ENCODE results near the gene GLT8D2. TPM values are rescaled to one million over a fixed set of nuclear protein-coding genes. Genes with fewer than 3 reads are reported as not detected.

Gene GLT8D2
- total RNA-seq, 1 donor from 2014 or later = 6.3 TPM

- no peak for DNase-seq (ENCODE audit: low spot score)
Observed at GRCh38 chr12:104003596-104003995, 46.4 kb downstream of the GLT8D2 start.

GRCh38 chr12:104002686-104003085 lies 47.3 kb downstream of the GLT8D2 start:
- DNase-seq (ENCODE audit: low spot score) = no peak

DNA sequence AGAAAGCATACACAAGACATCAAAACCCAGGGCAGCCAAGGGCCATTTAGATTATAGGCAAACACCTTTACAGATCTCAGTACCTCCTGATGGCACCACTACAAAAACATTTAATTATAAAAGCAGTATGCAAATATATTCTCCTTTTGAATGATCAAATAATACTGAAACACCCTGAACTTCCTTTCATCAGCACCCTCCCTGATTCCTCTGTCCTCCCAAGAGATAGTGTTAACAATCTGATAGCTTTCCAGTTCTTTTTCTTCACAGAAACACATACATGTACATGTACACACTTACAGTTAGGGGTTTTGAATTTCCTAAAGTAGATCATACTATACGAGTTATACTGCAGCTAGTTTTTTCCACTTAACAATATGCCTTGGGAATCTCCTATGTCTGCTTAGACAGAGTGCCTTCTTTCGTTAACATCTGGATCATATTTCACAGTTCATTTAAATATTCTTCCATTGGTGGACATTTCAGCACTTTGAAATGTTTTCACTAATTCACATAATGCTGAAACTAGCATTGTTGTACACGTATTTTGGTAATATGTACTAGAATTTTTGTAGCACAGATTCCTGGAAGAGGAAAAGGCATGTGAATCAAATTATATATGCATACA lies 49.1 kb downstream of the GLT8D2 start:
- DNase-seq (ENCODE audit: low spot score) = no peak

DNA sequence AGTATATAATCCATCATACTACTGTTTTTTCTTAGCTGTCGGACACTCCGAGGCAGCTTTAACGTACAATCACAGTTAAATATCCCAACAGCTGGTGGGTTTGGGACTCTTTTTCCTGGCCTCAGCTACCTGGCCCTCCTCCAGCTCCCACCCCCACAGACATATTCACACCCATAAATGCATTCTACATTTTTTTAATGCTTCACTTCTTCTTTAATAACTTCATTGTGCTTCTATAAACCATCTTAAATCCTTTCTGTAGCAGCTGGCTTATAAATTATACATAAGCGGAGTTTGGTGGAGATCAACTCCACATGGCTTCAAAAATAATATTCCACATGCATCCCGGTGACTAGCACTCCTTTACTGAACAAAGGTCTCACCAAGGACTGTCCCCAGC lies 51.0 kb downstream of the GLT8D2 start:
- no peak for DNase-seq (ENCODE audit: low spot score)

GRCh38 chr12:103997286-103997900 lies 52.6 kb downstream of the GLT8D2 start:
- no peak for DNase-seq (ENCODE audit: low spot score)

GRCh38 chr12:103996595-103996994 lies 53.4 kb downstream of the GLT8D2 start:
- no peak for DNase-seq (ENCODE audit: low spot score)

DNA sequence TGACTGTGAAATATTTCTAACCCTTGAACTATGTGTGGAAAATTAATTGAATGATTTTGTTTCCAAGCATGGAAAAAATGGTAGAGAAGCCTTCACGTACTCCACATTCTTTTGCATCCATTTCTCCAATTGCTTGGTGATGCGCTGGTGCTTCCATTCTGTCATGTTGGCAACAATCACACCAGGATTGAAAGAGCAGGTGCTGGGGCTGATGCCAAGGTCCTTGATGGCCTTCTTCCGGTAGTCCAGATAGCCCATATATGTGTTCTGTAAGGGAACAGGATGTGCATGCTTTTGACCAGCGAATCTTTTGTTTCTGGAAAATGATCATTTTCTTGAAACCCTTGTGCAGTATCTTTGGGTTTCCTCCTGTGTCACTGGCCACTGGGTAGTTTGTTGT lies 55.8 kb downstream of the GLT8D2 start:
- DNase-seq (ENCODE audit: low spot score) = no peak

DNA sequence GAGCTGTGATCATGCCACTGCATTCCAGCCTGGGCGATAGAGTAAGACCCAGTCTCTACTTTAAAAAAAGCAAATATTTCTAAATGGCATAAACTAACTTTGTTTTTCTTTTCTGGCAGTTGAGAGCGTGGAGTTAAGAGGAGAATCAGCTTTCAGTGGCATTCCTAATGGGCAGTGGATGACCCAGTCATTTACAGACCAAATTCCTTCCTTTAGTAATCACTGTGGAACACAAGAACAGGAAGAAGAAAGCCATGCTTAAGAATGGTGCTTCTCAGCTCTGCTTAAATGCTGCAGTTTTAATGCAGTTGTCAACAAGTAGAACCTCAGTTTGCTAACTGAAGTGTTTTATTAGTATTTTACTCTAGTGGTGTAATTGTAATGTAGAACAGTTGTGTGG lies 63.2 kb downstream of the GLT8D2 start:
- no peak for DNase-seq (ENCODE audit: low spot score)

- no peak for DNase-seq (ENCODE audit: low spot score)
Observed at GRCh38 chr12:103978384-103978982, 71.5 kb downstream of the GLT8D2 start.

- no peak for DNase-seq (ENCODE audit: low spot score)
Observed at GRCh38 chr12:103975368-103975767, 74.6 kb downstream of the GLT8D2 start.

- DNase-seq (ENCODE audit: low spot score) = no peak
Observed at GRCh38 chr12:103973909-103974308, 76.1 kb downstream of the GLT8D2 start.

DNA sequence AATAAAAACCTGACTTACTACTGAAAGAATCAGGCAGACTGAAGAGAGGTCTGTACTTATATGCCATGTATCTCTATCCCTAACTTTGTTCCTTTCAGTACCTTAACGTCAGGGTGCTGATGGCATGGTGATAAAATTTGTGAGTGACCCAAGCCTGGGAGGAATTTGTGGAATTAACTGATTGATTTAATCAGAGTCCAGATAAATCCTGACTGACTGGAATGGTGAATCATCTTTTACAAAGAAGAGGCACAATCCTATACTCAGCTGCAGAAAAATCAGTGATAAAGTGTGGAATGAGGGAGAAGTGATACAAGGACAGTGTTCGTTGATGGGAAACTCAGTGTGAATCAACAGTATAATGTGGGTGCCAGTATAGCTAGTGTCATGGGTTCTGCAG lies 80.6 kb downstream of the GLT8D2 start:
- DNase-seq (ENCODE audit: low spot score) = no peak

- no peak for DNase-seq (ENCODE audit: low spot score)
Observed at GRCh38 chr12:103966736-103967135, 83.3 kb downstream of the GLT8D2 start.

DNA sequence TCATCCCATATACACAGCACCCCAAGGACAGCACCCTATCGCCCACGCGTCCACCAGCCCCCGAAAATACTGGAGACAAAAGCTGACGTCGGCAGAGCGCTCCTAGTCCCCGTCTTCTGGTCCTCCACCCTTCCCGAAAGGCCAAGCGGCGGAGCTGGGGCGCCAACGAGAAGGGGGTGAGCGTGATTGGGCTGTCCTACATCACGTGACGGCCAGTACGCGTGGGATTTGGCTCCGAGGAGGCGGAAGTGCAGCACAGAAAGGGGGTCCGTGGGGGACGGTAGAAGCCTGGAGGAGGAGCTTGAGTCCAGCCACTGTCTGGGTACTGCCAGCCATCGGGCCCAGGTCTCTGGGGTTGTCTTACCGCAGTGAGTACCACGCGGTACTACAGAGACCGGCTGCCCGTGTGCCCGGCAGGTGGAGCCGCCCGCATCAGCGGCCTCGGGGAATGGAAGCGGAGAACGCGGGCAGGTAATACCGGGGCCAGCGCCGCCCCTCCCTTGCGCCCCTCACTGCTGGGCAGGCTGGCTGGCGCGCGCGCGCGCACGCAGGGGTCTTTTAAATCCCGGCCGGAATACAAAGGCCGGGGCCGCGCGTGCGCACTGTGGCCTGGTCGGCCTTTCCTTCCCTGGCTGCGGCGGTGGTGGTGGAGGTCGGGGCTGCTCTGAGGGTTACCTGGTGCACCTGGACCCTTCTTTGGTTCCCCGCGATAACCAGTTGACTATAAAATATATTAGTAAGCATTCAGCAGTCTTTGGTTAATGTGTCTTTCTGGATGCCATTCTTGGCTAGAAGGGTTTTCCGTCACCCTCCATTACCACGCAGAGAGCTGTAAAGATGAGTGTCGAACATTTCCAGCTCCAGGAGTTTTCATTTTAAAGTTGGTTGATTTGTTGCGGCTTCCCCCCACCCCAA lies 84.1 kb downstream of the GLT8D2 start, which contains the start of gene TDG:
TSS of gene TDG (plus strand) at position 283 of the 915 bp plus-strand sequence. CDS start at position 449, 166 bp downstream.
- peak; percentile 99 for DNase-seq (ENCODE audit: low spot score)

GRCh38 chr12:103965255-103965589 lies 84.8 kb downstream of the GLT8D2 start:
- DNase-seq (ENCODE audit: low spot score) = no peak

DNA sequence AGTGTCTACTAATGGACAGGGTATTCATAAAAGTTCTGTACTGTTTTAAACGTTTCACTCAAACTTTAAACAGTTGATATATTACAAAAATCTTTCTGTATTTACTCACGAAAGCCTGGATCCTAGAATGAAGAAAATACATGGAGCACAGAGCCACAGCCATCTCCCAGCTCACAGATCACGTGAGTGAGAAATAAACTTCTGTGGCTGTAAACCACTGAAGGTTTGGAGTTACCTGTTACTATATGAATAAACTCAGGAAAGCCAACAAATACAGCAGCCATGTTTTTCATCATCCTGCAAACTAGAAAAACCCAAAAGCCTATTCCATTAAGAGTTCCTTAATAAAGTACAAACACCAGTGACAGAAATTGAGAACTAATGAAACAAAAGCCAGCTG lies 85.2 kb downstream of the GLT8D2 start:
- DNase-seq (ENCODE audit: low spot score) = no peak

GRCh38 chr12:103962493-103962892 lies 87.5 kb downstream of the GLT8D2 start:
- no peak for DNase-seq (ENCODE audit: low spot score)

DNA sequence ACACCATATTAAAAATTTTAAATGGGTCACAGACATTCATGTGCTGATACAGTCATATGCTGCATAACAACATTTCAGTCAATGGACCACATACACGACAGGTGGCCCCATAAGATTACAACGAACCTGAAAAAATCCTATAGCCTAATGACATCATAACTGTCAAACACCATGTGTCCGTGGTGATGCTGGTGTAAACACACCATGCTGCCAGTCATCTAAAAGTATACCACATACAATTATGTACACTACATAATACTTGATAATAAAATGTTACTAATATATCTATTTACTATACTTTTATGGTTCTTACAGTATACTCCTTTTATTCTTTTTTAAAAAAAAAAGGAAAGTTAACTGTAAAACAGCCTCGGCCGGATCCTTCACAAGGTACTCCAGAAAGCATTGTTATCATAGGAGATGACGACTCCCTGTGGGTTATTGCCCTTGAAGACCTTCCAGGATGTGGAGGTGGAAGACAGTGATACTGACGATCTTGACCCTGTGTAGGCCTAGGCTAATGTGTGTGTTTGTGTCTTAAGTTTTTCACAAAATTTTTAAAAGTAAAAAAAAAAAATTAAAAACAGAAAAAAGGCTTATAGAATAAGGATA lies 89.3 kb downstream of the GLT8D2 start:
- no peak for DNase-seq (ENCODE audit: low spot score)

GRCh38 chr12:103958621-103959020 lies 91.4 kb downstream of the GLT8D2 start:
- no peak for DNase-seq (ENCODE audit: low spot score)

- no peak for DNase-seq (ENCODE audit: low spot score)
Observed at GRCh38 chr12:103957865-103958388, 92.1 kb downstream of the GLT8D2 start.

- DNase-seq (ENCODE audit: low spot score) = peak; percentile 91
Observed at GRCh38 chr12:103956509-103957027, 93.4 kb downstream of the GLT8D2 start.
